ENCODE results near the gene NCF2.

Gene NCF2

DNA sequence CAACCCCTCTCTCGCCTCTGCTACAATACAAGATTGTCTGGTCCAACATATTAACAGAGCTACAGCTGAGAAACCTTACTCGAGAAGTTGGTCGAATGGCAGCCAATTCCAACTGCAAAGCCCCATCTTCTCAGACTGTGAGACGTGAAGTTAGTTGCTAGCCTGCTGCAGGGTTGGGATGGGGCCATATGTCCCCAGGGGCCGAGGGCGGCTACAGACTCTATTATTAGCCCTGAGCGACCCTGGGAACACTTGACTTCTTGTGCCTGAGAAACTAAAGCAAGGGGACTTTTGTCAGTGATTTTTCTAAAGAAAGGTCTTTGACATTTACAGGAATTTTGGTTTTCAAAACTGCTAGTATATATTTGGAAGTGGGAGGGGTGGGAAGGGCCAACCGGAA lies 13.7 kb downstream of the NCF2 start:
- Histone ChIP-seq H3K4ac (ENCODE audit: low read depth, low read length) (no peak overlapping the region), H3K27me3 (ENCODE audit: insufficient read depth, low read length) (no peaks in the 10 kb centered on the region), H3K9me3 (ENCODE audit: insufficient read depth, low read depth, low read length) (no peaks in the 10 kb centered on the region), H3K79me1 (ENCODE audit: low read length) (no peaks in the 10 kb centered on the region), H3K18ac (ENCODE audit: low read length) (no peak overlapping the region), H3K4me3 (ENCODE audit: low read depth, low read length) (no peak overlapping the region), H3K27ac (ENCODE audit: low read depth, low read length) (no peak overlapping the region), H4K12ac (ENCODE audit: low read depth, low read length) (no peak overlapping the region), H2AFZ (ENCODE audit: insufficient read depth, low read length, poor library complexity) (no peak overlapping the region), H3K9ac (ENCODE audit: low read length) (no peak overlapping the region), H3K4me2 (ENCODE audit: low read length) (no peak overlapping the region), H3K14ac (ENCODE audit: low read length) (no peak overlapping the region), H3K79me2 (ENCODE audit: control insufficient read depth, insufficient read depth, low read length, poor library complexity) (no peaks in the 10 kb centered on the region), H3K4me1 (ENCODE audit: control insufficient read depth in 1 of 2, insufficient read depth in 2 of 2, low read length in 2 of 2) (no peaks in the 10 kb centered on the region), H3K23ac (ENCODE audit: low read length) (no peak overlapping the region), H2BK12ac (ENCODE audit: low read length) (no peak overlapping the region), H4K8ac (ENCODE audit: low read depth, low read length) (no peak overlapping the region), H4K91ac (ENCODE audit: low read depth, low read length) (no peak overlapping the region), H2BK120ac (ENCODE audit: insufficient read depth, low read length, poor library complexity) (no peak overlapping the region), H3K36me3 (ENCODE audit: control insufficient read depth in 1 of 2, insufficient read depth in 2 of 2, low read length in 2 of 2) (no peaks in the 10 kb centered on the region), H2BK5ac (ENCODE audit: low read depth, low read length, poor library complexity) (no peak overlapping the region), H2AK5ac (ENCODE audit: low read length) (no peak overlapping the region)
- DNase-seq = no peak
- no CpG with 5 or more reads among the region's 8 CpGs for WGBS (ENCODE audit: extremely low coverage, insufficient coverage, insufficient read length)

DNA sequence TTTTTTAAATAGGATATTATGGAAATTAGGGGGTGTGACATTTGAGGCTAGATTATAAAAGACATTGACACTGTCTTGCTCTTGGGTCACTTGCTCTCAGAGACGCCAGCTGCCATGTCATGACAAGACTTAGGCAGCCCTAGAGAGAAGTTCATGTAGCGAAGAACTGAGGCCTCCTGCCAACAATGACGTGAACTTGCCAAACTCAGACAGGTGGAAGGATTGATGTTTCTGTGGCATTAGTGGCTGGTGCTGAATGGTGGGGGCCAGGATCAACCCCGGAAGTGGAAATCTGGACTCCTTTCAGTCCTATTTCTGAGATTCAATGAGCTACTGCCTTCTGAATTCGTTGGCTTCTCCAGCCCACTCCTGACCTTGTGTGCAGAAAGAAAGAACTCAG lies 14.7 kb downstream of the NCF2 start:
- no peak for DNase-seq
- H2BK12ac ChIP-seq (ENCODE audit: low read length) = no peak overlapping the region
- peaks cover under 1% of the 10 kb centered on the region for H3K79me1 ChIP-seq (ENCODE audit: low read length)
- no peak overlapping the region for H3K27ac ChIP-seq (ENCODE audit: low read depth, low read length)
- H4K8ac ChIP-seq (ENCODE audit: low read depth, low read length) = no peak overlapping the region
- H3K36me3 ChIP-seq (ENCODE audit: control insufficient read depth in 1 of 2, insufficient read depth in 2 of 2, low read length in 2 of 2) = no peaks in the 10 kb centered on the region
- no peak overlapping the region for H3K14ac ChIP-seq (ENCODE audit: low read length)
- no peak overlapping the region for H3K23ac ChIP-seq (ENCODE audit: low read length)
- H3K79me2 ChIP-seq (ENCODE audit: control insufficient read depth, insufficient read depth, low read length, poor library complexity) = no peaks in the 10 kb centered on the region
- no peak overlapping the region for H3K4ac ChIP-seq (ENCODE audit: low read depth, low read length)
- H3K9me3 ChIP-seq (ENCODE audit: insufficient read depth, low read depth, low read length) = no peaks in the 10 kb centered on the region
- no peak overlapping the region for H4K12ac ChIP-seq (ENCODE audit: low read depth, low read length)
- H3K9ac ChIP-seq (ENCODE audit: low read length) = no peak overlapping the region
- no peak overlapping the region for H2BK120ac ChIP-seq (ENCODE audit: insufficient read depth, low read length, poor library complexity)
- no peaks in the 10 kb centered on the region for H3K27me3 ChIP-seq (ENCODE audit: insufficient read depth, low read length)
- no CpG with 5 or more reads among the region's 5 CpGs for WGBS (ENCODE audit: extremely low coverage, insufficient coverage, insufficient read length)
- no peak overlapping the region for H2BK5ac ChIP-seq (ENCODE audit: low read depth, low read length, poor library complexity)
- no peaks in the 10 kb centered on the region for H3K4me1 ChIP-seq (ENCODE audit: control insufficient read depth in 1 of 2, insufficient read depth in 2 of 2, low read length in 2 of 2)
- no peak overlapping the region for H3K4me3 ChIP-seq (ENCODE audit: low read depth, low read length)
- H2AFZ ChIP-seq (ENCODE audit: insufficient read depth, low read length, poor library complexity) = no peak overlapping the region
- H4K91ac ChIP-seq (ENCODE audit: low read depth, low read length) = no peak overlapping the region
- no peak overlapping the region for H3K4me2 ChIP-seq (ENCODE audit: low read length)
- no peak overlapping the region for H2AK5ac ChIP-seq (ENCODE audit: low read length)
- no peak overlapping the region for H3K18ac ChIP-seq (ENCODE audit: low read length)

DNA sequence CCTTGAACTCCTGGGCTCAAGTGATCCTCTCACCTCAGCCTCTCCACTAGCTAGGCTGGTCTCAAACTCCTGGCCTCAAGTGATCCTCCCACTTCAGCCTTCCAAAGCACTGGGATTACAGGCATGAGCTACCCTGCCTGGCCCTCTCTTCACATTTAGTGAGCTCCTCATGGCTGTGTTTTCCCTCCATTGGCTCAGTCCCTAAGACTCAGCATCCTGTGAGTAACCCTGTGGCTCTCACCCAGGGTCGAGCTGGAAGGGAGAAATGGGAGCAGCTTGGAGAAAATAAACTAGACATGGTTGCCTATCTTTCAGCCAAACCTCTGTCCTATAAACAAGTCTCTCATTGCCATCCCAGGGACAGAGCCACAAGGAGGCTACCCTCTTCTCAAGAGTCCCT lies 17.5 kb downstream of the NCF2 start:
- no peak overlapping the region for H2BK120ac ChIP-seq (ENCODE audit: insufficient read depth, low read length, poor library complexity)
- H3K18ac ChIP-seq (ENCODE audit: low read length) = no peak overlapping the region
- no peaks in the 10 kb centered on the region for H3K27me3 ChIP-seq (ENCODE audit: insufficient read depth, low read length)
- DNase-seq = no peak
- no peak overlapping the region for H4K91ac ChIP-seq (ENCODE audit: low read depth, low read length)
- no peaks in the 10 kb centered on the region for H3K9me3 ChIP-seq (ENCODE audit: insufficient read depth, low read depth, low read length)
- H3K4ac ChIP-seq (ENCODE audit: low read depth, low read length) = no peak overlapping the region
- H3K36me3 ChIP-seq (ENCODE audit: control insufficient read depth in 1 of 2, insufficient read depth in 2 of 2, low read length in 2 of 2) = no peaks in the 10 kb centered on the region
- no peak overlapping the region for H3K23ac ChIP-seq (ENCODE audit: low read length)
- peaks cover 12% of the 10 kb centered on the region for H3K79me1 ChIP-seq (ENCODE audit: low read length)
- no peak overlapping the region for H2BK12ac ChIP-seq (ENCODE audit: low read length)
- no peak overlapping the region for H3K14ac ChIP-seq (ENCODE audit: low read length)
- no peak overlapping the region for H4K8ac ChIP-seq (ENCODE audit: low read depth, low read length)
- H3K27ac ChIP-seq (ENCODE audit: low read depth, low read length) = no peak overlapping the region
- no peak overlapping the region for H3K4me2 ChIP-seq (ENCODE audit: low read length)
- no peak overlapping the region for H2AK5ac ChIP-seq (ENCODE audit: low read length)
- H3K9ac ChIP-seq (ENCODE audit: low read length) = no peak overlapping the region
- H4K12ac ChIP-seq (ENCODE audit: low read depth, low read length) = no peak overlapping the region
- no peak overlapping the region for H2BK5ac ChIP-seq (ENCODE audit: low read depth, low read length, poor library complexity)
- no peak overlapping the region for H2AFZ ChIP-seq (ENCODE audit: insufficient read depth, low read length, poor library complexity)
- no peaks in the 10 kb centered on the region for H3K79me2 ChIP-seq (ENCODE audit: control insufficient read depth, insufficient read depth, low read length, poor library complexity)
- H3K4me3 ChIP-seq (ENCODE audit: low read depth, low read length) = no peak overlapping the region
- no CpG with 5 or more reads among the region's 1 CpG for WGBS (ENCODE audit: extremely low coverage, insufficient coverage, insufficient read length)
- H3K4me1 ChIP-seq (ENCODE audit: control insufficient read depth in 1 of 2, insufficient read depth in 2 of 2, low read length in 2 of 2) = peaks cover 6 to 18% of the 10 kb centered on the region in 2 experiments

- H3K9ac ChIP-seq (ENCODE audit: low read length) = no peak overlapping the region
- peaks cover 7 to 18% of the 10 kb centered on the region in 2 experiments for H3K4me1 ChIP-seq (ENCODE audit: control insufficient read depth in 1 of 2, insufficient read depth in 2 of 2, low read length in 2 of 2)
- no peak overlapping the region for H2BK120ac ChIP-seq (ENCODE audit: insufficient read depth, low read length, poor library complexity)
- H3K27ac ChIP-seq (ENCODE audit: low read depth, low read length) = no peak overlapping the region
- H3K23ac ChIP-seq (ENCODE audit: low read length) = no peak overlapping the region
- H3K79me2 ChIP-seq (ENCODE audit: control insufficient read depth, insufficient read depth, low read length, poor library complexity) = no peaks in the 10 kb centered on the region
- no CpG with 5 or more reads among the region's 4 CpGs for WGBS (ENCODE audit: extremely low coverage, insufficient coverage, insufficient read length)
- H4K91ac ChIP-seq (ENCODE audit: low read depth, low read length) = no peak overlapping the region
- H3K79me1 ChIP-seq (ENCODE audit: low read length) = peaks cover 12% of the 10 kb centered on the region
- no peak overlapping the region for H3K4me3 ChIP-seq (ENCODE audit: low read depth, low read length)
- no peak overlapping the region for H2AFZ ChIP-seq (ENCODE audit: insufficient read depth, low read length, poor library complexity)
- H4K8ac ChIP-seq (ENCODE audit: low read depth, low read length) = no peak overlapping the region
- H3K9me3 ChIP-seq (ENCODE audit: insufficient read depth, low read depth, low read length) = no peaks in the 10 kb centered on the region
- H2BK5ac ChIP-seq (ENCODE audit: low read depth, low read length, poor library complexity) = no peak overlapping the region
- H3K4ac ChIP-seq (ENCODE audit: low read depth, low read length) = no peak overlapping the region
- H3K4me2 ChIP-seq (ENCODE audit: low read length) = no peak overlapping the region
- no peak overlapping the region for H4K12ac ChIP-seq (ENCODE audit: low read depth, low read length)
- H3K36me3 ChIP-seq (ENCODE audit: control insufficient read depth in 1 of 2, insufficient read depth in 2 of 2, low read length in 2 of 2) = peaks cover 0 to 2% of the 10 kb centered on the region in 2 experiments
- H3K14ac ChIP-seq (ENCODE audit: low read length) = no peak overlapping the region
- no peak overlapping the region for H2BK12ac ChIP-seq (ENCODE audit: low read length)
- no peak overlapping the region for H2AK5ac ChIP-seq (ENCODE audit: low read length)
- no peaks in the 10 kb centered on the region for H3K27me3 ChIP-seq (ENCODE audit: insufficient read depth, low read length)
- H3K18ac ChIP-seq (ENCODE audit: low read length) = no peak overlapping the region
- DNase-seq = no peak
These were observed 18.5 kb downstream of the NCF2 start for GRCh38 chr1:183571678-183572268.

All from trophoblast cell (in vitro differentiated cells and primary cell).